GM18508 (cell line): ENCODE data around the gene CS.
"Not testable (repeated sequence)": the region's sequence is repeated elsewhere in the genome, so short reads cannot be mapped to it uniquely, and the experiment has no call there.

ENCODE experiments used
- ATAC-seq: cut with Tn5 transposase; IDR thresholded peaks from one replicate; pipeline ENCODE4 v1.9.1; 2021; ENCODE audit warnings: moderate number of reproducible peaks; ENCODE audit not compliant: insufficient read depth, unreplicated experiment

The CS gene

DNA sequence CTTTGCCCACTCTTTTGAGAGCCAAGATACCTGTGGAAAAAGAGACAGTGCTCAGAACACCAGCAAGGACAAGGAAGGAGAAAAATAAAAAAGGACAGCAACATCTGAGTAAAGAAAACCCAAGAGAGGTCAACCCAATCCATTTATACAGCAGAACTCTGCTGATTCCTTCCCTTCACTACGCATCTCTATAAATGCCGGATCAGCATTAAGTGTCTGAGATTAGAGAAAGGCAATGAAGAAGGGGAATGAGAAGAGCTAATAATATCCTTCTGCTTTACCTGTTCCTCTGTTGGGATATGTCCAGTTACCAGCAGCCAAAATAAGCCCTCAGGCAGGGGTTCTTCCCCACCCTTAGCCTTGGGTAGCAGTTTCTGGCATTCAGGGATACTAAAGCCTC is 17.6 kb downstream of the CS start:
- no peak for ATAC-seq

GRCh38 chr12:56282030-56282429 is 18.1 kb downstream of the CS start:
- ATAC-seq = no peak

GRCh38 chr12:56280849-56281248 is 19.3 kb downstream of the CS start:
- no peak for ATAC-seq

- ATAC-seq = no peak
Observed at GRCh38 chr12:56278905-56279304, 21.2 kb downstream of the CS start.

DNA sequence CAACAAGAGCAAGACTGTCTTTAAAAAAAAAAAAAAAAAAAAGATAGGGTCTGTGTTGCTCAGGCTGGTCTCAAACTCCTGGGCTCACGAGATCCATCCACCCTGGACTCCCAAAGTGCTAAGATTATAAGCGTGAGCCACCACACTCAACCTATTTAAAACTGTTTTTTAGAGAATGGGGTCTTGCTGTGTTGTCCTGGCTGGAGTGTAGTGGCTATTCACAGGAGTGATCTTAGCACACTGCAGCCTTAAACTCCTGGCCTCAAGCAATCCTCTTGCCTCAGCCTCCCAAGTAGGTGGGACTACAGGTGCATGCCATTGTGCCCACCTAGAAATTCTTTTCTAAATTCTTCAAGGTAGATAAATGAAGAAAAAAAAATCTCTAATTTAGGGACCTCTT is 25.8 kb downstream of the CS start:
- ATAC-seq = no peak

- ATAC-seq = not testable (repeated sequence)
Observed at GRCh38 chr12:56272468-56272867, 27.7 kb downstream of the CS start.

DNA sequence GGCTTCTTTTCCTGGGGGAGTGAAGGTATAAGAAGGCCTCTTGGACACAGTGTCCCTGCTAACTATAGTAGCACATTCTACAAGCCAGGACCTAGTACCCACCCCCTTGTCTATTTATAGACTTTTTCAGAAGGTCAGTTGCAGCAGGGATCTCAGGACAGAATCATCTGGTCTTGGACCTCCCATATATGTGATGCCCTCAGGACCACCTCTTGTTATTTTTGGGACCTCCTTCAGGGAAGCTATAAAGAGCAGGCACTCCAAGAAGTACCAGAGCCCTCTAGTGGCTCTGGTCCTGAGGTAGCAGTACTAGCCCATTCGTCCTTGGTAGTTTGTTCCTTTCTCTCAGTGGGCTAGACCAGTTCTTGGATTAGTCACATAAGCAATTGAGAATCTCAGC is 29.1 kb downstream of the CS start:
- ATAC-seq = no peak

DNA sequence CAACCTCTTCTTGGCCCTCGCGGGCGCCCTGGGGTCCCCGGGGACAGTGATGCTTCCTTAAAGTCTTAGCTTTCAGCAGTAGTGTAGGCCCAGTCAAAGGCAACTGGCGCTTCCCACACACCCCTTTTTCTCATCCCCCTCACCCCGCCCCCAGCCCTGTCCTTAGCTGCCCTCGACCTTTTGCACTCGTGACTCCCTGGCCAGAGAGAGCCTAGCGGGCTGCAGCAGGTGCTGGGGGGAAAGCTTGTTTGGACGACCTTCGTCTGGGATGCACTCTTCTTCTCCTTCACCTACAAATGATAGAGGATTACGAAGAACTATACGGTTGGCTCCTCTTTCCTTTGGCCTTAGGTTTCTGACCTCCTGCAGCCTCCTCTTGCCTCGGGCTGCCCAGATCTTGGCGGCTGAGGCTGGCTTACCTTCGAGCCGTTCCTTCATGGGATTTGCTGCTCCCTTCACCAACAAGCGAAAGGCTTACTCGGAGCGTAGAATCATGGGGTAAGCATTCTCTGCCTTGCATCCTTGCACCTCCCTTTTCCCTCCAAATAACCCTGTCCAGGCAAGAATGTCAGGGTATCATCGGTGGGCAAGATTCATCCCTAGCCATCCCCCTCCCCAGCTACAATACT is 32.6 kb downstream of the CS start:
- ATAC-seq = no peak

- ATAC-seq = peak; percentile 43
Observed at GRCh38 chr12:56266693-56267442, 33.3 kb downstream of the CS start, which contains the start of gene COQ10A. TSS of gene COQ10A (plus strand) at chr12:56266942. CDS start at chr12:56267119, 177 bp downstream.

DNA sequence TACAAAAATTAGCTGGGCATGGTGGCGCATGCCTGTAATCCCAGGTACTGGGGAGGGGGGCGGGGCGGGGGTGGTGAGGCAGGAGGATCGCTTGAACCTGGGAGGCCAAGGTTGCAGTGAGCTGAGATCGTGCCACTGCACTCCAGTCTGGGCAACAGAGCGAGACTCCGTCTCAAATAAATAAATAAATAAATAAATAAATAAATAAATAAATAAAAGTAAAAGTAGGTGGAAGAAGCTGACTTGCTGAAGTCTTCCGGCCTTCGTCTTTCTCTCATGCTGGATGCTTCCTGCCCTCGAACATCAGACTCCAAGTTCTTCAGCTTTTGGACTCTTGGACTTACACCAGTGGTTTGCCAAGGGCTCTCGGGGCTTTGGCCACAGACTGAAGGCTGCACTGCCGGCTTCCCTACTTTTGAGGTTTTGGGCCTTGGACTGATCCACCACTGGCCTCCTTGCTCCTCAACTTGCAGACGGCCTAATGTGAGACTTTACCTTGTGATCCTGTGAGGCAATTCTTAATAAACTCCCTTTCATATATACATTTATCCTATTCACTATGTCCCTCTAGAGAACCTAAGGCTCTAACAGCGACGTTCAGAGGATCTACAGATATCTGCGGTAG is 34.0 kb downstream of the CS start:
- ATAC-seq = not testable (repeated sequence)

DNA sequence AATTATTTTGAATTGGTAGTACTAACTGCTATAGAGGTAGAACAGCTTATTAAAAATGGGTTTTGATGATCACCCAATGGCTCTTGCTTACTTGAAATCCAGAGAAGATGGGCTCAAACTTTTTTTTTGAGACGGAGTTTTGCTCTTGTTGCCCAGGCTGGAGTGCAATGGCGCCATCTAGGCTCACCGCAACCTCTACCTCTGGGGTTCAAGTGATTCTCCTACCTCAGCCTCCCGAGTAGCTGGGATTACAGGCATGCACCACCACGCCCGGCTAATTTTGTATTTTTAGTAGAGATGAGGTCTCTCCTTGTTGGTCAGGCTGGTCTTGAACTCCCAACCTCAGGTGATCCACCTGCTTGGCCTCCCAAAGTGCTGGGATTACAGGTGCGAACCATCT is 37.2 kb downstream of the CS start:
- ATAC-seq = not testable (repeated sequence)

GRCh38 chr12:56261503-56262232 is 38.5 kb downstream of the CS start:
- no peak for ATAC-seq

DNA sequence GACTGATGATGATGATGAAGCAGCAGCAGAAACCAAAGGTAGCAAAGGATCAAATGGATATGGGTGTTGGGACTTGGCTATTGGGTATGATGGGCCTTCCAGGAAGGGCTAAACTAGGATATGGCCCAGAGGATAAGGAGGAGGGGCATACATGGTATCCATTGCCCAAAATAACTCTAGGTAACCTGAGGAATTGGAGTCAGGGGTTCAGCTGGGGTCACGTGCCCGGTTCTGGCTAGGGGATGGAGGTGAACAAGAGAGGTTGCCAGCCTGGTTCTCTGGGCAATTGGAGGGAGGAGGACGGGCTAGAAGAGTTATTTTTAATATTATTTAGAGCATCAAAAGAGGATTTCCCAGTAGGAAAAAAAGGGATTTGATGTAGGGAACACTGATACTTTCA is 39.2 kb downstream of the CS start:
- ATAC-seq = no peak

DNA sequence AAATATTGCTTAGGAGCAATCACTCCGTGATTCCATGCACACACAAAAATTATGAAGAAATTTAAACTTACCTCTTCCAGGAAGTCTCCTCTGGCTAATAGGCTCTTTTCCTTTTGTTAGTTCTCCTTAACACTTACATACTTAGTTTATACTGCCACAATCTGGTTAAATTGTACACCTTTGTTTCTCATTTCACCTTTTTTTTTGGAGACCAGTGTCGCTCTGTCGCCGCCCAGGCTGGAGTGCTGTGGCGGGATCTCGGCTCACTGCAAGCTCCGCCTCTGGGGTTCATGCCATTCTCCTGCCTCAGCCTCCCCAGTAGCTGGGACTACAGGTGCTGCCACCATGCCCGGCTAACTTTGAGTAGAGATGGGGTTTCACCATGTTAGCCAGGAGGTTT is 39.8 kb downstream of the CS start:
- ATAC-seq = no peak

DNA sequence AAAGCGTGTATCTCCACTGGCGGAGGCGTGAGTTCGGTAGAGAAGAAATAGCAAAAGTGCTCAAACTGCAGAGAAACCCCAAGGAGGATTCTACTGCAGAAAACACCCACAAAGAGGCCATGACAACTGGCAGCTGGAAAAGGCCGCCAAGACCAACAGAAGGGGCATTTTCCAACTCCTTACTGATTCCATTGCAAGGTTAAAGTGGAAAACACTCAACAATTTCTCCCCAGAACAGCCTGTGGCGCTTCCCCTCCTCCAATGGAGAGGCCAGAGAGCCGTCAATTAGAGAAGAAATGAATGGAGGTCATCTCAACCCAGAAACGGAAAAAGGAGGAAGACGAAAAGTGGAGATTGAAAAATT is 41.3 kb downstream of the CS start:
- ATAC-seq = no peak

DNA sequence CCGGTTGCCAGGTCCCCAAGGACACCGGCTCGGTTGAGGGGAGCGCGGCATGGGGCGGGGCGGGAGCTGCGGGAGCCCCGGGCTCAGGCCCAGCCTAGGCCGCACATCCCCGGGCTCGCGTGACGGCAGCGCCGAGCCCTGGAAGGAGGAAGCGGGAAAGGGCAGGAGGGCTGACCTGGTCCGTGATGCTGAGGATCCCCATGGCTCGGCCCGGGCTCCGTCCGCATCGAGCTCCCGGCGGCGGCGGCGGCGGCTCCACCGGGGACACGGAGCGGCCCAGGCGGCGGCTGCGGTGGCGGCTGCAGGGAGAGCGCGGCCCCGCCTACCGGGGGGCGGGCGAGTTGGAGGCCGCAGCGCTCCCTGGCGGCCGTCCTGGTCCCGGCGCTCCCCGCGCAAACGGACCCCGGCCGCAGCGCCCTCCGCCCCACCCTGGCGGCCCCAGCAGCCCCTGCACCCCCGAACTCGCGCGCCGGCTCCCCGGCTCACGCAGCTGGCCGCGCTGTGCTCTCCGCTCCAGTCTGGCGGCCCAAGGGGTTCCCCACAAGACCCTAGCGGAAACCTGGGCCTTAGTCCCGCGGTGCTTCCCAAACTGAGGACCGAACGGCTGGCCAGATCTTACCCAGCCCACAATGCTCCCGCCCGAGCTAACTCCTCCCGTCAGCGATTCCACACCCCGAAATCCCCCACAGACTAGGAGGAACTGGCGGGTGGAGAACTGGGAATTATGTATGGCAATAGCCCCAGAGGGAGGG is 41.9 kb downstream of the CS start, which contains the start of gene ANKRD52:
Gene ANKRD52 (minus strand): TSS at position 317 of the 752 bp plus-strand sequence. CDS start 115 bp downstream, at position 202.
- ATAC-seq = peak; percentile 52

GRCh38 chr12:56257491-56258067 is 42.6 kb downstream of the CS start:
- ATAC-seq = no peak

DNA sequence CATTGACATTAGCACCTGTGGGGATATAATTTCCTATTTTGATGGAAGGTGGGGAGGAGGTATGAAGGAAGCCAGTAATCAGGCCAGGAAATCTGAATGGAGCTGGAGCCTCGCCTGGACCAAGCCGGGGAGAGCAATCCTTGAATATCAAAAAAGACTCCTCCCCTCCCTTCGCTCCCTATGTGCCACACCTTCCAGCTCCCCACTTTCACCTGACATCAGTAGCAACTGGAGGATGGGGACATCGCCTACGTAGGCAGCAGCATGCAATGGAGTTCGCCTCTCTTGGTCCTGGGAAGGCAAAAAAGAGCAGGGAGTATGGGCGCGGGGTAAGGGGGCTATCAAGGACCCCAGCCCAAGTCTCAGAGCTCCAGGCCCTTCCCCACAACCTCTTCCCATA is 43.1 kb downstream of the CS start:
- no peak for ATAC-seq

DNA sequence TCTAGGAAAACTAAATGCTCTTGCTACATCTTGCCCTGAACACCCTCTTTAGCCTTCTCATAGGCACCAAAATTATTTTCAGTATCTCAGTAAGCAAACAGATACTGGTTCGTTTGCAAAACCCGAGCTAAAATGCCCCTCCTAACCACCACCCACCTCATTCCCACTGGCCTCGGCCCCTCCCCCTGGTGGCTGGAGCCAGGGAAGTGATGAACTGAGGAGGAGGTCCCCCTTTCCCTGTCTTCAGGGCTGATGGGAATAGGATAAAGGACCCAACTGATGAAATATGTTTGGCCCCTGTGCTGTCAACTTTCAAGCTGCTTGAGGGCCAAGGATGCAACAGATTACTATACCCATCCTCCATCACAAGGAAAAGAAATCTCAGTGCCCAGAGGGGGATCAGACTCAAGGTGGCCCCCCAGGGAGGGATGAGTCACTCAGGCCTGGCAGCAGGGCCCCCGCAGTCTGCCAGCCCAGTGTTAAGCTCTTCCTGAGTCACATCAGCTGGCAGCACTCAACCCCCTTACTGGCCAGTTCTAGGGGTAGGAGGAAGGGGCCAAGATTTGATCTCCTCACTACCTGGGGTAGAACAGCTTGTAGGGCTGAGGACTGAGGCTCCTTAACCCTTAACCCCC is 43.7 kb downstream of the CS start:
- ATAC-seq = no peak
